Stimulated activated CD8-positive, alpha-beta memory T cell treated with anti-CD3 and anti-CD28 coated beads, Interleukin-15, amount 100 ng/mL, for 24 hours (primary cell): ENCODE data around the gene STAC2.

ENCODE experiments used
- DNase-seq: peaks from one replicate; pipeline ENCODE4 v3.0.0-alpha.2; 2020; ENCODE audit warnings: low read depth

STAC2 gene

DNA sequence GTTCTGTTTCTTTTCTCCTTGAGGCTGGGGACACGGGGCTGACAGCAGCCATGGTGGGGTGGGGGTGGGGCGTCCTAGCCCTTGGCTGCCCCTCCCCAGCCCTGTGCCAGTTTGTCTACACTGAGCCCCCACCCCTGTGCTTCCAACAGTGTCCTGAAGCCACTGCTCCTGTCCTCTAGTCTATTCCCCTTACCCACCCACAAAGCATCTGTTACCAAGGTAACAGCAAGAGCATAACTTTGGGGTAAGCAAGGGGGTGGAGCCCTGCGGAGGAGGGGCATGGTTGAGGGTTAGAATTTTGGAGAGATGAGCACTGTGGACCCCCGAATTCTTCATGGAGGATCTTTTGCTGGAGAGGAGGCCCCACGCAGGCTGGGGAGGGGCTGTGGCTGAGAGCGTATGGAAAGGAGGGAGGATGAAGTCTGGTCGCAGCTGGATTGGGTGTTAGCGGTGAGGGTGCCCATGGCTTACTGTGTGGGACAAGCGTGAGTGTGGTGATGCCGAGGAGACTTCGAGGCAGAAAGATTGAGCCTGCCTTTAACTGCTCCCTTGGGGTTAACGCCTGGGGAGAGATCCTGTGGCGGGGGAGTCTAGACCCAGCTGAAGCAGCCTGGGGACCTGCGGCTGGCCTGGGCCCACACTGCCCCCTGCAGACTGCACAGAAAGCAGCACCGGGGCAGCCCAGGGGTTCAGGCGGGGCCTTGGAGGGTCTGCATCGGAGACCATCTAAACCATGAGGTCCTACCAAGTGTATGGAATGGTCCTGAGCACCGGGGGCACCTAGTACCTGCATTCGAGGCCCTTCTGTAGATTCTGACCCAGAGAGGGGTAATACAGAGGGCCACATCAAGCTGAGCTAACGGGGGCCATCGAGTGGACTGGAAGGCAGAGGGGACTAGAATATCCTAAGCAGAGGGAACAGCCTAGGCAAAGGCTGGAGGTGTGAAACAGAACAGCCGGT is 6.1 kb upstream of the STAC2 start:
- DNase-seq: no peak

DNA sequence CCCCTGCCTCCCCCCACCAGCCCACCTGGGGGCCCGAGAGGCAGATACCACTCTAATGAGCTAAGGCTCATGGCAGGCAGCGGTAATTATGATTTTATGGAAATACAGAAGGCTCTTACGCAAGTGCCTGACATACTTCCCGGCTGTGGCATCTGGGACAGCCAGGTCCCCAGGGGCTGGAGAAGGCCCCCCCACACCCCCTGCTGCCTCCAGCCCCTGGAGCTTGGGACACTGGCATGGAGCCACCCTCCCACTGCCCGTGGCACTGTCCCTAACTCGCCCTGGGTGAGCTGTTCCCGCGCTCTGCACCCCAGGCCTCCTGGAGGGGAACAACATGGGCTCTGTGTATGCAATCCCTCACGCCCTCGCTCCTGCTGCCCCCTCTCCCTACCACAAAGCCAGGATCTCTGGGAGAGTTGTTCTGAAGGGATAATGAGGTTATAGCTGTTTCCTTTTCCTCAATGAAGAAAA is 5.4 kb upstream of the STAC2 start:
- DNase-seq: no peak

DNA sequence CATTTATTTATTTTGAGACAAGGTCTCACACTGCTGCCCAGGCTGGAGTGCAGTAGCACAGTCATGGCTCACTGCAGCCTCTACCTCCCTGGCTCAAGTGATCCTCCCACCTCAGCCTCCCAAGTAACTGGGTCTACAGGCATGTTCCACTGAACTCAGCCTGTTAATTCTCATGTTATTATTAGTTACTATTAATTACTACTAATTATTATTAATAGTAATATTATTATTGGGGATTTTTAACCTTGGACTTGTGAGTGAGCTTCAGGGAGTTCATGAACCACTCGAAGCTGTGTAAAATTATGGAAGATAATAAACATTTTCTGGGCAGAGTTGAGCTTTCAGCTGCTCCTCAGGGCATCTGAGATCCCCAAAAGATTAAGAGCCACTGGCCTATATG is 4.6 kb upstream of the STAC2 start:
- no peak for DNase-seq

DNA sequence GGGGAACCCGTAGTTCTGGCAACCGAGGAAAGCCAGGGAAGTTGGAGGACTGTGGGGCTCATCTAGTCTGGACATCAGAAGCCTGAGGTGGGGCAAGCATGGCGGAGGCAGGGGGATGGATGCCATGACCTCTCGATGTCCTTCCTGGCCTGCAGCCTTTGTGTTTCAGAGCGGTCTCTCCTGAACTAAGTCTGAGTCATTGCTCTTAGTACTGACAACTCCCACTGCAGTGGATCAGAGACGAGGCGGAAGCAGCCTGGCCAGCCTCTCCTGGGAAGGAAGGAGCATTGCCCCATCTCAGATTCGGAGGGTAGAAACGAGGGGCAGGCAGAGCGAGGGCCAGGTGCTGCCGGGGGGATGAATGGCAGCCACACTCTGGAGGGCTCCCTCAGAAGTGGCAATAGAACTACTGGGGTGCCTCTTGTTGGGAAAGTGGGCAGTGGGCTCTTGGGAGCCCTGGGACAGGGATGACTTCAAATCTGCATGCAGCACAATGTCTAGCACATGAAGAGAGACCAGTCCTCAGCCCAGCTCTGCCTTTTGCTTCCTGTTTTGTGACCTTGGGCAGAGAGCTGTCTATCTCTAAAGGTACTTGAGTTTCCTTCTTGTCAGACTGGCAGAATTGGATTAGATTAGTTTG is 3.6 kb upstream of the STAC2 start:
- no peak for DNase-seq

DNA sequence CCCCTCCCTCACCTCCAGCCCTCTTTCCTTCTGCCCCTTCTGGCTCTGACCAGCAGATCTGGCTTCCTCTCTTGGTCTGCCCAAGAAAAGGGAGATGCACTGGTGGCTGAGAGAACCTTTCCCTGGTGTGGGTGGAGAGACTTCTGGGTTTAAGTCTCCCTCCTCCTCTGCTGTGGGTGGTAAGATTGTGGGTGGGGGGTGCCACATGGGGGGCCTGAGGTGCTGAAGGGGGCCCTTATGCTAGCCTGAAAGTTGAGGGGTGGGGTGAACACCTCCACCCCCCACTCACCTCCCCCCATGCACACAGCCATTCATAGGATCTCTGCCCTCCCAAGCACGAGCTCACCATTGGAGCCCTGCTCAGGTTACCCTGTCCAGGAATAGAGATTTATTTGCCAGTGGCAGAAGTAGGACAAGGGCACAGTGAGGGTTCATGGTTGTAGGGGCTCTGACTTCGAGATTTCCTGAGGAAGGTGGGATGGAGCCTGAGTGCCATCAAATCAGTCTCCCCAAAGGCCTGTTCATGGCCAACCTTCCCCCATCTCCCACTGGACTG is 1.7 kb upstream of the STAC2 start:
- DNase-seq: no peak

DNA sequence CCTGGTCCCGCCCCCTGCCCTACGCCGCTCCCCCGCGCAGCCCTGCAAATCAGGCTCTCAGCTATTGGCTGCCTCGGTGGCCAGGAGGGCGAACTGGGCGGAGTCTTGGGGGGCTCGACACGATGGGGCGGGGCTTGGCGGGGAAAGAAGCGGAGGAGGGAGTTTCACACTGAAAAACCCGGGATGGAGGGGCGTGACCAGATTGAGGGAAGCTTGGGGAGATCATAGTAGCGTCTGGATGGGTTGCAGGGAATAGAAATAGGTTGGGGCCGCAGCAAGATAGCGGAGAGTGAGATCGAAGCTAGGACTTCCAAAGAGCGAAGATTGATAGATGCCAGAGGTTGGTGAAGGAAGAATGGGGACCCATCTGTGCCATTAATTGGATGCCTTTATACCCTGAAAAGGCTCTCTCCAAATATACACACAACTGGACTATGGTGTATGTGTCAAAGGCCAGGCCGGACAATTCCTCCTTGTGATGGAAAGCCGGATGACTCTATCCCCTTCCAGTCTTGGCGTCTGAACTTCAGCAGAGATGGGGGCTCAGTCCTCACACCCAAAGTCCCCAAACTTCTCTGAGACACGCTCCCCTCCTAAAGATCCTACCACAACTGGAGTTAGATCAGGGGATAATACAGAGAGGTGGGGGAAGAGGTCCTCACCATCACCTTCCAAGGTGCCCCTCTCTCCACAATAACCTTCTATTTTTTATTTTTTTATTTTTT is 376 bp upstream of the STAC2 start:
- no peak for DNase-seq

DNA sequence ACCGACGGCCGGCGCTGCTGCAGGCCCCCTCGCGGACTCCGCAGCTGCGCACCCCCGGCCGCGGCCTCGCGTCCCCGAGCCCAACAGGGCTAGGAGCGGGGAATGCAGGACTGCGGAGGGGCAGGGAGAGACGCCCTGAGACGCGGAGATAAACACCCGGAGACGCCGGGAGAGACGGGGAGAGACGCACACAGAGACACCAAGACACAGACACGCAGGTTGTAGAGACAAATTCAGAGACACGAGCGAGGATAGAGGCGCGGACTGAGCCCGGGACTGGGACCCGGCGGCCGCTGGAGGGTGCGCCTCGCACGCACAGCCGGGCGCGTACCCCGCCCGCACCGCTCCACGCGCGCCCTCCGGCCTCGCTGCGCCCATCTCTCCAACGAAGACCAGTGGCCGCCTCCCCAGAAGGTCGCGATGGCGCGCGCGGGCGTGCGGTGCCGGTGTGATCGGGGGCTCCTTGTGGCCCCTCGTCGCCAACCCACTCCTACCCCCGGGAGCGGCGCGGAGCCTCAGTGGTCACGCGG is 902 bp downstream of the STAC2 start:
- no peak for DNase-seq

DNA sequence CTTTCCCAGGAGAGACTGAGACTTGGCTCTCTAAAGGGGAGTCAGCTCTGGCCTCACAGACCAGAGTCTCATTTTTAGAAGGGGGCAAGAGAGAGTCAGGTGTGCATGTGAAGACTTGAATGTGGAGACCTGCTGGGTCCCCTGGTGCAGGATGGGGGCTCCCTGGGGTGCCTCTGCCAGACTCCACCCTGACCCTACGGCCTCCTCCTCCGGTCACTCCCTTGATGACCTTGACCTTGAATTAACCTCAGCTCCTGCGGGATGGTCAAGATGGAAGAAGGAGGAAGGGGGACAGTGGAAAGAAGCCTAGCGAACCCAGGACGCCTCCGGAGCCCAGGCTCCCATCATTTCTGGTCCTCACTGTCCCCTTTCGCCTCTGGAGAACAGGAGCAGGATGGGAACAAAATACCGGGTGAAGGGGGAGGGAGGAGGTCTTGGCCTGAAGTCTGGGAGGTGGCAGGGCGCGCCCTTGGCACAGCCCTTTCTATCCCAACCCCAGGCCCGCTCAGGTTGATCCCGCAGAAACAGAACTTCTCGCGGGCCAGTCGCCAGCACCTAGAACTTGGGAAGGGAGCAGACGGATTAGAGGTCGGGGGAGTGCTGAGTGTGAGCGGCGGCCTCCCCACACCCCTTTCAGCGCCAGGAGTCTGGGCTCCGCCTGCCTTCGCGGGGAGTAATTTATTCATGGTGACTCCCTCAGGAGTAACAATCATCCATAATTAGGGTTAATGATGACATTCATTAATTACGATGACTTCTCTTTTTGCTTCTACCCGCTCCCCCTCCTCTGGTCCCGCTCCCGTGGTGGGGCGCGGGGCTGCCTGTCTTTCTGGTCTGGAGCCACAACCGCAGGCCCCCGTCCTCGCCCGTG is 1.6 kb downstream of the STAC2 start:
- no peak for DNase-seq

DNA sequence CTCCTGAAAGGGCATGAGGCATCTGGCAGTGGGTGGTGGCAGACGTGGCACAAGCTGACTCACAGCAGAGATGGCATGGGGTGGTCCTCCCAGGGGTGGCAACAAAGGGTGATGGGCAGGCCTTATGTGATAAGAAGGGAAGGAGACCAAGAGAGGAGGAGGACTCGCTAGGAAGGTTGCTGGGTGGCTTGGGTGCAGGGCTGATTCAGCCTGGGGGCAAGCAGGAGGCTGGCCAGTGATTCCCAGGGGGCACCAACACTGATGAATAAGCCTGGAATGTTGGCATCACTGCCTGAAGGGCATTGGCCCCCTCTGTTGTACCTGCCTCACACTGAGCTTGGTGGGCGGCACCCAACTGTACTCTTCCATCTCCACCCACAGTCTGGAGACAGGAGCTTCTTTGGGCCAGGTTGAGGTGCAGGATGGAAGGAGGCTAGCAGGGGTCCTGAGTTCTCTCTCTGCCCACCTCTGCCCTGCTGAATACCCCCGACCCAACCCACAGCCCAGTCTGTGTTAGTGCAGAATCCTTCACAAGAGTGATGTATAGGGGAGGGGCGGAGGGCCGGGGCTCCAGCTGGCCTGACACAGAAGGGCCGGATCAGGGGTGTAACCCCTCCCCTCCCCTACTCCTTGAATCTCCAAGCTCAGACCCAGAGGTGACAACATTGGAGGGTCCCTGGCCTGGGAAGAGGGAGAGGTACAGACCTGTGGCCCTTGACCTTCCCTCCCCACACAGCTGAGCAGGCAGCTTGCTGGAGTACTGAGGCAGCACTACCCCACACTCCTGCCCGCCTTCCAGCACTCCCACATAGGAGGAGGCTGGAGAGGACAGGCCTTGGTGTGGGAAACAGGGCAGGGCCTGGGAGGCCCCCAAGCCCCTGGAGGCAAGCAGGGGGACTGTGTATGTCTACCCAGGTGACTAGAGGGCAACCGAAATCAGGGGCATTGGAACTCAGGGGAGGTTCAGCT is 2.6 kb downstream of the STAC2 start:
- no peak for DNase-seq

DNA sequence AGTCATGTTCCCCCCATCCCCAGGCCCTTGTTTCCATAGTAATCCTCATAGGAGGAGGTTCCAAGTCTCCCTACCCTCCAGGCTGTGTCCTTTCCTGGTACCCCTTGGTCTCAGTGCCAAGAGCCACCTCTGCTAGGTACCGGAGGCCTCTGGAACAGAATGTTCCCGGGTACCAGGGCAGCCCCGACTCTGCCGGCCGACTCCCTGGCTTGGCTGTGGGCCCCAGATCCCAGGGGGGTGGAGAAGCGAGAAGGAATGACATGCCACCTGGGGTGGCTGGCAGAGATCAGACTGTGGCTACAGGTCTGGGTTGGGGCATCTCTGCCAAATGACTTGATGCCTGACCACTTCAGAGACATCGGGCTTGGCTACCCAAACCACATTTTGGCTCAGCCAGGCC is 3.6 kb downstream of the STAC2 start:
- DNase-seq: no peak

DNA sequence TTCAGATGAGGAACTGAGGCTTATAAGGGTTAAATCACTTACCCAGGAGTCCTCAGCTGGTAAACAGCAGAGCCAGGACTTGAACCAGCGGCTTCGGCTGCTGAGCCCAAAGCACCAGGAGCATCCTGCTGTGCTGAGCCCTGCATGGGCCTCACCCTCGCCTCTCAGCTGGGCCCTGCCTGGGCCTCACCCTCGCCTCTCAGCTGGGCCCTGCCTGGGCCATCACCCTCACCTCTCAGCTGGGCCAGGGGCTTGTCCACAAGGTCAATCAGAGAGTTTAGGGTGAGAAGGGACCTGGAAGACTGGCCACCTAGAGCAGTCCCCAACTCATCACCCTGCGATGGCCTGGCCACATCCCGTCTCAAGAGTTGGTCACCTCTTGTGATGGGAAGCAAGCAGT is 4.2 kb downstream of the STAC2 start:
- DNase-seq: no peak

DNA sequence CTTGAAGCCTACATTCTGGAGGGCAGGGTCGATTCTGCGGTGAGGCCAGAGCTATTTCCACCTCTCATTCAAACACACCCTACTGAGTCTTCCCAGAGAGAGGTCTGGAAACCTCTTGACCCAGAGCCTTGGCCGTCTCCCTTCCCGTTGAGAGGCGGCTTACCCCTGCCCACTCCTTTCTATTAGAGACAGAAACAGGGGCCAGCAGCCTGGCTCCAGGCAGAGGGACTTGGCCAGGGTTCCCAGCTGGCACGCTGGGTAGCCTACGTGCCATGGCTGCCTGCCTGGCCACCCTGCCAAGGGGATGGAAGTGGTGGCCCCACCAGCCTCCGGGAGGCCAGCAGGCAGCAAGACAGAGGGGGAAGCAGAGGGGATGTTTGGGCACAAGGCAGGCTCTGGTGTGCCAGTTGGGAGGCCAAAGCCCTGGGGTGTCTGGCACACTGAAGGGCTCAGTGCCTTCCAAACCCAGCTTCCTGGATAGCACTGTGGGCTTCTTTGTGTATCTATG is 6.0 kb downstream of the STAC2 start:
- DNase-seq: no peak

DNA sequence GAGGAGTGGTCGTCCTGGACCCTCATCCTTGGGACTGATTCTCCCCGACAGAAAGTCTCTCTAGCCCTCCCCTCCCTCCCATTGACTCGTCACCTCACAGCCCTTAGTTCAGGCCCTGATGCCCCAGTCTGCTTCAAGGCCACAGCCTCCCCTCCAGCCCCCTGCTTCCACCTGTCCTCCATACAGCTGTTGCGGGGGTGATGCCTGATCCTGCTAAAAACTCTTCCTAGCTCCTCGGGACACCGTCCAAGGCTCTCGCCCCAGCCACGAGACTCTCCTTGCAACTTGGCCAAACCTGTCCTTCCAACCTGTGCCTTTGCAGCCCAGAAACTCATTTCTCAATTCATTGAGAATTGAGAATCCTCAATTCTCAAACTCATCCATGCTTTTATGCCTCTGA is 6.8 kb downstream of the STAC2 start:
- DNase-seq: no peak

DNA sequence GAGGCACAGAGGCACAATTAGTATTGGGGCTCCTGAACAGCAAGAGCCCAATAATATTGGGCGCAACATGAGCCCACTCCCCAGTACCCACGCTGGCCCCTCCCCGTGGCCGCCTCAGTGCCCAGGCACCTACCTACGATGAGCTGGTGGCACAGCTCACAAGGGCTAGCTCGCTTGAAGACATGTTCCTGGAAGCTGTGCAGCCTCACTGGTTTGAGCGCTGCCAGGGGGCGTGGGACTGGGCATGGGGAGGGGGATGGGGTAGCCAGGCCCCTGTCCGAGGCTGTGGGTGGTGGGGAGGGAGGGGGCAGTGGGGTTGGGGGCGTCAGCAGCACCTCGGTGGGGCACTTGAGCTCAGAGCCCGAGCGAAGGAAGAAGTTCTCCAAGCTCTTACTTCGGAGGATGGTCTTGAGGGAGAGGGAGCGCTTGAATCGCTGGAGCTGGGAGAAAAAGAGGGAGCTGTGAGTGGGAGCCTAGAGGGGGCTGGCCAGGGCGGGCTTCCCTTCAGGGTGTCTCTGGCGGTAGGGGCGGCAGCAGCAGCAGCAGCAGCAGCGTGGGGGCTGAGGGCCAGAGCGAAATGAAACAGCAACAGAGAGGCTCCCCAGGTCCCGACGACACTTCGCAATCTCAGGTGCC is 7.9 kb downstream of the STAC2 start:
- DNase-seq: no peak

DNA sequence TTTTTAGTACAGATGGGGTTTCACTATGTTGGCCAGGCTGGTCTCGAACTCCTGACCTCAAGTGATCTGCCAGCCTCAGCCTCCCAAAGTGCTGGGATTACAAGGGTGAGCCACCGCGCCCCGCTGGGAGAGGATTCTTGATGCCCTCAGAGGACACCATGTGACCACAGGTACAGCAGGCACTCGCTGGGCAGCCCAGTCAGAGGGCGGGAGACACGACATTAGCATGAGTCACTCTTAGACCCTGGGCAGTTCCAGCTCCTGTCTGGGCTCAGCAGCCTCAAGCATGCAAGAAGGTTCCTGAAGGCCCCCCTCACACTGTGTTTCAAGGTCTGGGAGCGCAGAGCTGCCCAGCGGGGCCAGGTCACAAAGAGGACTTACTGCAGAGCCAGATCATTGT is 11.9 kb downstream of the STAC2 start:
- DNase-seq: no peak

DNA sequence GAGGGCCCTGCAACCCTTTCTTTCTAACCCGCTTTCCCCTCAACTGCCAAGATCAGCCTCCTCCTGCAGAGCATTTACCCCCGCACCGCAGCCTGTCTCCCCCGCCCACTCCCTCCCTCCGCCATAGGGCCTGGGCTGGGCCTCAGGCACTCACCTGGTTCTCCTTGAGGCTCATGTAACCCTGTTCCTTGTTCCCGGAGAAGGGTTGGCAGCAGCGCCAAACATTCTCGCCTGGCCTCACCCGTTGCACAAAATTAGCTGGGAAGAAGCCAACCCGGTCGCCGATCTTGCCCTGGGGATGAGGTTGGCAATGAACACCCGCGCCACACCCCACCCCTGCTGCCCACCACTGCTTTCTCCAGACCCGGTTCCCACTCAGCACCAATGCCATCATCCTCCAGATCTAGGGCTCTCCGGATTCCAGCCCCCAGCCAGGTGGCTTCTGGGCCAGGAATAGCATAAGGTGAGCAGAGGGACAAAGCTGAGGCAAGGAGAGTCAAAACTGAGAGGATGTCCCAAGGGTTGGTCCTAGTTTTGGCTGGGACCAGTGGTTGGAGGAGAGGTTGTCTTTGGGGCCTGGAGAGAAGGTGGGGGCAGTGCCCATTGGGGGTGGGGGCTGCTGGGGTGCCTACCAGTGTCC is 12.8 kb downstream of the STAC2 start:
- no peak for DNase-seq

DNA sequence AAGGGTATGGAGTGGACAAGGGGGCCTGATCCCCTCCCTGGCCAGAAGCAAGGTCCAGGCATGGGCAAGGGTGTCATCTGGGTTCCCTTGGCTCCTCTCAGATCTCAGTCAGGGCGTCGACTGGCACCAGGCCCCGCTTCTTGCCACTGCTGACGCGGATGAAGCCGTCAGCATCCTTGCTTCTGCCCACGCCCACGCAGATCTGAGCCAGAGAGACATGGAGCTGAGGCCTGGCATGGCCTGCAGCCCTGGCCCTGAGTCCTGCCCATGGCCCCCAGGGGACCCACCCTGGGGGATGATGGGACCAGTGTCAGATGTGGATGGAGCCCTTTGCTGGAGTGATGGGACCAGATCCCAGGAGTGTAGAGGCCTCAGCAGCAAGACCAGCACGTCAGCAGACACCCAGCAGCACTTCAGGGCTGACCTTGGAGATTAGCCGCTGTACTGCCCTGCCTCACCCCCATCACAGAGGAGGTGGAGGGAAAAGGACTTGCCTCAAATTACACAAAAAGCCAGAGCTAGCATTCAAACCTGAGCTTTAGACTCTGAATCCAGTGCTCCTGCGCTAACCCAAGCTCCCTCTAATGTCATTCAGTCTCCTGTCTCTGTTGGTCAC is 13.4 kb downstream of the STAC2 start:
- no peak for DNase-seq

DNA sequence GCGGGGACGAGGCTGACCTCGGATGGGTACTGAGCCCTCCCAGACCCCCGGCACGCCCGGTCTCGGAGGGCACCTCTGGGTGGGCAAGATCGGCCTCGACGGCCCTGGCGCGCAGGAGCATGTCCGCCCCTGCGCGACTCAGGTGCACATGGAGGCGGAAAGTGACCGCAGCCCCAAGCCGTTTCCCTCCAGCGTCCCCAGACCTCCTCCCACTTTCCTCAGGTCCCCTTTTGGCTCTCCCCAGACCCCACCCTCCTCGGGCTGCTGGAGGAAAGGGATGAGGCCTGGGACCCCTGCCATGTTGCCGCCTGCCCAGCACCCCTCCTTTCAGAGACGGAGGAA is 15.7 kb downstream of the STAC2 start:
- DNase-seq: no peak
